Peyer's patch (tissue), 4 donors: Measurements from ENCODE around the gene OXCT1.

Experiments used
- POLR2A ChIP-seq, 2 donors: fragments of 450-650 bp; IDR thresholded peaks; one replicate each; pipeline ENCODE4 v1.5.1; 2017; ENCODE audit warnings: antibody characterized with exemption in 2 of 2, mild to moderate bottlenecking in 2 of 2, moderate library complexity in 2 of 2
- TF ChIP-seq, protein P1 (sequence below), 6 experiments: fragments of 450-650 bp in 4 of 6; fragments of 200-600 bp in 2 of 6; sonication (generic) in 1 of 6; IDR thresholded peaks; one replicate each; pipeline ENCODE4 v1.5.1; 2017 to 2019; ENCODE audit warnings: antibody characterized with exemption in 6 of 6, mild to moderate bottlenecking in 3 of 6, moderate library complexity in 1 of 6

GRCh38 chr5:41869151-41869723 lies 988 bp downstream of the OXCT1 start:
- TF ChIP-seq, protein P1, sequence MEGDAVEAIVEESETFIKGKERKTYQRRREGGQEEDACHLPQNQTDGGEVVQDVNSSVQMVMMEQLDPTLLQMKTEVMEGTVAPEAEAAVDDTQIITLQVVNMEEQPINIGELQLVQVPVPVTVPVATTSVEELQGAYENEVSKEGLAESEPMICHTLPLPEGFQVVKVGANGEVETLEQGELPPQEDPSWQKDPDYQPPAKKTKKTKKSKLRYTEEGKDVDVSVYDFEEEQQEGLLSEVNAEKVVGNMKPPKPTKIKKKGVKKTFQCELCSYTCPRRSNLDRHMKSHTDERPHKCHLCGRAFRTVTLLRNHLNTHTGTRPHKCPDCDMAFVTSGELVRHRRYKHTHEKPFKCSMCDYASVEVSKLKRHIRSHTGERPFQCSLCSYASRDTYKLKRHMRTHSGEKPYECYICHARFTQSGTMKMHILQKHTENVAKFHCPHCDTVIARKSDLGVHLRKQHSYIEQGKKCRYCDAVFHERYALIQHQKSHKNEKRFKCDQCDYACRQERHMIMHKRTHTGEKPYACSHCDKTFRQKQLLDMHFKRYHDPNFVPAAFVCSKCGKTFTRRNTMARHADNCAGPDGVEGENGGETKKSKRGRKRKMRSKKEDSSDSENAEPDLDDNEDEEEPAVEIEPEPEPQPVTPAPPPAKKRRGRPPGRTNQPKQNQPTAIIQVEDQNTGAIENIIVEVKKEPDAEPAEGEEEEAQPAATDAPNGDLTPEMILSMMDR (IDR thresholded peaks at IDR 0.05): no peak
- no peak for TF ChIP-seq POLR2A (IDR thresholded peaks at IDR 0.05)
